DMS53 treated with DMSO at 0.1 percent for 48 hours (cell line): ENCODE measurements around the gene E2F8.
A peak's percentile ranks its signal among the peaks of the same experiment; 100 is the strongest.
"Not testable (repeated sequence)": the region's sequence is repeated elsewhere in the genome, so short reads cannot be mapped to it uniquely, and the experiment has no call there.

ENCODE experiments used
- DNase-seq: peaks from one replicate; lab custom pipeline; 2025; ENCODE audit not compliant: unreplicated experiment; lab: John Stamatoyannopoulos, UW

The E2F8 gene

DNA sequence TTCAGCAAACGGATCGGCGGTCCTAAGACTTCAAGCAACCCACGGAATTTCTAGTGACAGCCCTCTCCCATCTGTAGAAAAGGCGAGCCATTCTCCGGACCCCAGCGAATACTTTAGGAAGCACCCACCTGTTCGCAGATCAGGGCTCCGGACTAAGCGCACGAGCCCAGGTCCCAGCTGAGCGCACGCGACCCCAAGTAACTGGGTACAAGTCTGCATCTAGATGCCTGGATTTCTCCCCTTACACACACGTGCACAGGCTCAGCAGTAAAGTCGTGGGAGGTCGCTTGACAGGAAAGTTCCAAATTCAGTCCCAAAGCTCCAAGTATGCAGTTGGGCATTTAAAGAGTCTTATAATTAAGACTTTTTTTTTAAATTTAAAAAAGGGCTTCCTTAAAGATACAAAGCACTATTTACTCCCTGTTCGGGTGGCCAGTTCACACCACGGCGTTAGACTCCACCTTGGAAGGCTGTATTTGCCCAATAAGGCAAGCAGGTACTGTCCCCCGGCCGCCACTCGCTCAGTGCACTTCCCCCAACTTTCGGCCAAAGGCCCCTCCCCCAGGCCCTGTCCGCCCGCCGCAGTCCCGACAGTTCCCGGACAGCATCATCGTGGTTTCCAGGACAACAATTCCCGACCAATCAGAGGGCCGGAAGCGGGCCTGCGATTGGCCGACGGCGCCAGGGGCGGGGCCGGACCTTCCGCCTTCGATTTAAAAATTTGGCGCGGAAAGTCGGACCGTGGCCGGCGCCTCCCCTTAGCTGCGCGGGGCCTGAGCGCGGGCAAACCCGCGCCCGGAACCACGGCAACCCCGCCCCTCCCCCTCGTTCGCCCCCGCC lies at the start of gene E2F8:
E2F8 (minus strand) TSS at position 526 of the 840 bp plus-strand sequence. CDS start 824 bp downstream, outside the sequence.
- DNase-seq = peak; percentile 92

DNA sequence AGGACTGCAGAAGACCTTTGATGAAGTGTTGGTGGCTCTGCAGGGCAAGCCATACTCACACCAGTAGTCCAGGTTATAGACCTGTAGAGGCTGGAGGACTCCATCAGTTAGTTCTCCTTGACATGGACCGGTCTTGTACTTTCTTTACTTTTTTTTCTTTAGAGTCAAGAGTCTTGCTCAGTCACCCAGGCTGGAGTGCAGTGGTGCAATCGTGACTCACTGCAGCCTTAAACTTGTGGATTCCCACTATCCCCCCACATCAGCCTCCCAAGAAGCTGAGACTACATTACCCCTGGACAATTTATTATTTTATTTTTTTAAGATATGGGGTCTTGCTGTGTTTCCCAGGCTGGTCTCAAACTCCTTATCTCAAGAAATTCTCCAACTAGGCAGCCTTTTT lies 49.6 kb upstream of the E2F8 start:
- DNase-seq = no peak

DNA sequence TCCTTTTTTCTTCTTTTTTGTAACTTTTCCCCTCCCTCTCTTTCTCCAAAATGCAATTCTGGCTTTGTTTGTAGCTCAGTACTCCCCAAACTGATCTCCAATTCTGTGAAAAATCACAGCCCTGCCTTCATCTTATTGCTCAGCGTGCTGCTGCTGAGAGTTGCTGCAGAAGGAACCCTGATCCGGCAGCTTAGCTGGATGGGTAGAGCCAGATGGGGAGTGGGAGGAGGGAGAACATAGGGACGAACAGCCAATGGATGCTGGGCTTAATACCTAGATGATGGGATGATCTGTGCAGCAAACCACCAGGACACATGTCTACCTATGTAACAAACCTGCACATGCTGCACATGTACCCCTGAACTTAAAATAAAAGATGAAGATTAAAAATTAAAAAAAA lies 47.5 kb upstream of the E2F8 start:
- DNase-seq = no peak

DNA sequence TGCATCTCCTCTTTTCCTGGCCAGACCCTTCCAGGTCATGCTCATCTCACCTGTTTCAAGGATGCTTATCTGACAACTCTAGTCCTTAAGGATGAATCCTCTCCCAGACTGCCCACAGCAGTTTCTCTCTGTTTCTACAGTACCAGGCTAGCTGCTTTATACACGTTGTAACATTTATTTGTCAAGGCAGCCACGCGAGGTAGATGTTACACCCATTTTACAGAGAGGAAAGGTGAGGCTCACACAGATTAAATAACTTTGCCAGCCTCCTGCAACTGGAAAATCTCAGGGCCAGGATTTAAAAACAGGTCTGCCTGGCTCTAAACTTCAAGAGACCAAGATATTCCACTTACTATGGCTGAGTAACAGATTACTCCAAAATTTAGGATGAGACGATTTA lies 45.7 kb upstream of the E2F8 start:
- no peak for DNase-seq

- no peak for DNase-seq
These were observed 44.1 kb upstream of the E2F8 start for GRCh38 chr11:19284881-19285280.

DNA sequence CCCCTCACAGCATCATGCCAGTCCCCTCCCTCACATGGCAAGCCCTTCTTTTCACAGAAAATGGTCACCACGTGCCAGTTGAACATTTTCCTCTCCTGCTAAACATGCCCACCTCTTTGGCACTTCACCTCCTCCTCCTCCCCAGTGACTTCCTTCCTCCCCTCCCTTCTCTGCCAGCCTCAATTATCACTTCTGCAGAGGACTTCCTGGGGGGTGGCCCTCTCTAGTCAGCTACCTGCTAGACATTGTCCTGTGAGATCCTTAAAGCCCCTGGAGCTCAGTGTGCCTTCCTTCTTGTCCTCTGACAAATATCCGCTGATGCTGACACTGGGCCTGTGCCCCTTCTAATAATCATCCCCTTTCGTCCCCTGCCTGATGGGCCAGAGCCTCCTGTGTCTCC lies 43.2 kb upstream of the E2F8 start:
- DNase-seq = no peak

DNA sequence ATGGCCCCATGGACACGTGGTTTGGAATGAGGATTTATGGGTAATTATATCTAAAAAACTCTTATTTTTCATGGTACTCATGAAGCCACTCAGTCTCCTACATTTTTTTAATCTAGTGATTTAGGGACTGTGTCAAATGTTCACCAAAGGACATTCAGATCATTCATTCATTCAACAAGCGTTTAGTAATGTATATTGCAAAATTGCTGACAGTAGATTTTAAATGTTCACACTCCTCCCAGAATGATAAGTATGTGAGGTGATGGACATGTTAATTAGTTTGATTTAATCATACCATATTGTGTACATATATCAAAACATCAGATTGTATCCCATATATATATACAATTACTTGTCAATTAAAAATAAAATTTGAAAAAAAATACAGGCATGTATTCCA lies 40.8 kb upstream of the E2F8 start:
- no peak for DNase-seq

GRCh38 chr11:19281041-19281440 lies 40.3 kb upstream of the E2F8 start:
- DNase-seq = no peak

DNA sequence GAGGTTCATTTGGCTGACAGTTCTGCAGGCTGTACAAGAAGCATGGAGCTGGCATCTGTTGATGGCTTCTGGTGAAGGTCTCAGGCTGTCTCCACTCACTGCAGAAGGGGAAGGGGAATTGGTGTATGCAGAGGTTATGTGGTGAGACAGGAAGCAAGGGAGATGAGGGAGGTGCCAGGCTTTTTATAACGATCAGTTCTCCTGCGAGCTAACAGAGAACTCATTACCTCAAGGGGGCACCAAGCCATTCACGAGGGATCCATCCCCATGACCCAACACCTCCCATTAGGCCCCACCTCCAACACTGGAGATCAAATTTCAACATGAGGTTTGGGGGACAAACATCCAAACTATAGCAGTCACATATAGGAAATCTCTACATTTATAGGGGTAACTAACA lies 38.7 kb upstream of the E2F8 start:
- DNase-seq = no peak

DNA sequence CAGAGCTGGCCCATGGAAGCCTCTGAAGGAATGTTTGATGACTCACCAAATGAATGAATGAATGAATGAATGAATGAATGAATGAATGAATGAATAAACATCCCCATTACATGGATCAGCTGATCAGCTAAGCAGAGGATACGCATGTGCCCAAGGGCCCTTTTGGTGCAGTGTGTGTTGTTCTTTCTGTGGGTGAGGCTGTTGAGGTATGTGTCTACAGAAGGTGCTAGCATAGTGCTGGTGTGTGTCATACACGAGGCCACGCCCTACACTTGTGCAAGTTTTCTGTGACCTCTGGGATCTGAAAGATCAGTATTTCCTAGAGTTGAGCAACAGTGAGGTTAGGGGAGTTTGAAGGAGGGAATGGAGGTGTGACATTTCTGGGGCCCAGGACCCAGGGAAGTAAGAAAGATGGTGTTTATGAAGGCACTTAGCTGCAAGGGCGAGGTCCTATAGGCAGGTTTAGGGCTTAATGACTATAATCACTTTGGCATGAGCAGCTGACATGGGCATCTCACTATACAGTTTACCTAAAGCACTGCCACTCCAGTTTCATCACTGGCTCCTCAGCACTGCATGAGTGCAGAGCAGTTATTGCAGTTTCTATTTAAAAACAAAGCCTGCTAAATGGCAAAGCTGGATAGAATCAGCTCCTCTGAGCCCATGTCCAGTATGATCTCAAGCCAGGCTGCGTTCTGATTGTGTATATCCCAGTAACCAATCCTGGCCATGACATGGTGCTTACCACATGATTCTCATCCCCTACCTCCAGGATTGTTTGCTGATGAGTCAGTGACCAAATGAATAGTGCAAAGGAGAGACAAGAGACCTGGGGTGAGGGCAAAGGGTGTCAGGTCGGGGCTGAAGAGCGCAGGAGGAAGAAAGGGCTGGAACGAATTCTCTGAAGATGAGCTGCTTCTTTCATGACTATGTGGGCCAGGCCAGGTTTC lies 36.4 kb upstream of the E2F8 start:
- DNase-seq = peak; percentile 36

DNA sequence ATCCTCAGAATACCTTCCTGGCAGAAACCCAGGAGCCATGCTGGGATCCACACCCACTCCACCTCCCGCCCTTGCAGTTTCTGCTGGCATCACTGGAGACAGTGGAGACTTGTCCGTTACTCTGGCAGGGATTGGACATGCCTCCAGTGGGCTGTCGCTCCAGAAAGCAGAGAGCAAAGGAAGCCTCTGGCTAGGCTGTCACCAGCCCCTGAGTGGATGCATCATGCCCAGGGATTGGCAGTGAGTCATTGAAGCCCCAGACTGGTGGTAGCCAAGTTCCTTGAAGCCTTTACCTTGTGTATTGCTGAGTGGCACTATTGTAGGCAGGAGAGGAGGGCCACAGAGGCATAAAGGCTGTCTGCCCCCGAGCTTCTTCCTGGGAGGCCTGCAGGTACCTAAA lies 34.8 kb upstream of the E2F8 start:
- DNase-seq = no peak

DNA sequence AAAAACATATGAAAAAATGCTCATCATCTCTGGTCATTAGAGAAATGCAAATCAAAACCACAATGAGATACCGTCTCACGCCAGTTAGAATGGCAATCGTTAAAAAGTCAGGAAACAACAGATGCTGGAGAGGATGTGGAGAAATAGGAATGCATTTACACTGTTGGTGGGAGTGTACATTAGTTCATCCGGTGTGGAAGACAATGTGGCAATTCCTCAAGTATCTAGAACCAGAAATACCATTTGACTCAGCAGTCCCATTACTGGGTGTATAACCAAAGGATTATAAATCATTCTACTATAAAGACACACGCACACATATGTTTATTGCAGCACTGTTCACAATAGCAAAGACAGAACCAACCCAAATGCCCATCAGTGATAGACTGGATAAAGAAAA lies 32.5 kb upstream of the E2F8 start:
- DNase-seq = not testable (repeated sequence)

GRCh38 chr11:19268909-19269308 lies 28.2 kb upstream of the E2F8 start:
- no peak for DNase-seq

DNA sequence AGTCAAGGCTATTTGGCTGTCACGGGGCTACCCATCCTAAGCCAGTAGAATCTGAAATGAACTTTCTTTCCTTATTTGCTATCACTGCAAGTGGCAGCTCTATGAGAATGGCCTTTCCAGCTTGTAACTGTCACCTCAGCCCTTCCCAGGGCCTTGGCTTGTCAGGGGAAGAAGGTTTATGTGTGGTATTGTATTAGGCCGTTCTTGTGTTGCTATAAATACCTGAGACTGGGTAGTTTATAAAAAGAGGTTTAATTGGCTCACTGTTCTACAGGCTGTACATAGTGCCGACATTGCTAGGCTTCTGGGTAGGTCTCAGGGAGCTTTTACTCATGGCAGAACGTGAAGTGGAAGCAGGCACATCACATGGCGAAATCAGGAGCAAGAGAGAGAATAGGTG lies 26.8 kb upstream of the E2F8 start:
- DNase-seq = no peak

DNA sequence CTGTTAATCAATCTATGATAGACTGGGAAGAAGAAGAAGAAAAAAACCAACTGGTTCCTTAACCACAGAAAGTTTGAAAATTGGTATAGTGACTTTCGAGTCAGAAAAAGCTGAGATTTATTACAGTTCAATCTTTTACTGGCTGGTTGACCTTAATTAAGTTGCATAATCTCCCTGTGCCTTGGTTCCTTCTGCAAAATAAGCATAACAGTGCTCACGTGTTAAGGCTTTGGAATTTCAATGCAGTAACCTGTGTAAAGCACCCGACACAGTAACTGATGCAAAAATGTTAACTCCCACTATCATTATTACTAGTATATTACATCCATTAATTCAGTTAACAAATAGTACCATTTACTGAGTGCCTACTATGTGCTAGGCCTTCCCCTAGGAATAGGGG lies 22.6 kb upstream of the E2F8 start:
- no peak for DNase-seq

- DNase-seq = peak; percentile 55
These were observed 19.0 kb upstream of the E2F8 start for GRCh38 chr11:19259487-19260345.

DNA sequence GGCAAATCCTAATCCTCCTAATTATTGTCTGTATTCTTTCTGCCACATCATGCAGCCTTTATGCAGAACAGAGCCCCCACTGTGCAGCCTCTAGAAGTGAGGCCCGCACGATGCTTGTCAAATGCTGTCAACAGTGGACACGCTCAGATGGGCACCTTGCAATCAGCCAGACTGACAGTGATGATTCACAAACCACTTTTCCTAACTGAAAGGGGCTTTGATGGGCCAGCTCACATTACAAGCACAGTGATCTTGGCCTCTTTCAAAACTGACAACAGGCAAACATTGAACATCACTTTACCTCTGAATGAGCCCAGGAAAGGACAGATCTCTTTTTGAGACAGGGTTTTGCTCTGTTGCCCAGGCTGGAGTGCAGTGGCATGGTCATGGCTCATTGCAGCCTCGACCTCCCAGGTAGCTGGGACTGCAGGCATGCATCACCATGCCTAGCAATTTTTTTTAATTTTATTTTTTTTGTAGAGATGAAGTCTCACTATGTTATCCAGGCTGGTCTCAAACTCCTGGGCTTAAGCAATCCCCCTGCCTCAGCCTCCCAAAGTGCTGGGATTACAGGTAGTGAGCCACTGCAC lies 18.0 kb upstream of the E2F8 start:
- peak; percentile 80 for DNase-seq

DNA sequence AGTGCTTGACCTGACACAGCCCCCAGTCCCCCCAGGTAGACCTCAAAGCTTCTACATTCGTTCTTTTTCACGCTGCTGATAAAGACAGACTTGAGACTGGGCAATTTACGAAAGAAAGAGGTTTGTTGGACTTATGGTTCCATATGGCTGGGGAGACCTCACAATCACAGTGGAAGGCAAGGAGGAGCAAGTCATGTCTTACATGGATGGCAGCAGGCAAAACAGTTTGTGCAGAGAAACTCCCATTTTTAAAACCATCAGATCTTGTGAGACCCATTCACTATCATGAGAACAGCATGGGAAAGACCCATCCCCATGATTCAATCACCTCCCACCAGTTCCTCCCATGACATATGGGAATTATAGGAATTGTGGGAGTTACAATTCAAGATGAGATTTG lies 13.7 kb upstream of the E2F8 start:
- not testable (repeated sequence) for DNase-seq

DNA sequence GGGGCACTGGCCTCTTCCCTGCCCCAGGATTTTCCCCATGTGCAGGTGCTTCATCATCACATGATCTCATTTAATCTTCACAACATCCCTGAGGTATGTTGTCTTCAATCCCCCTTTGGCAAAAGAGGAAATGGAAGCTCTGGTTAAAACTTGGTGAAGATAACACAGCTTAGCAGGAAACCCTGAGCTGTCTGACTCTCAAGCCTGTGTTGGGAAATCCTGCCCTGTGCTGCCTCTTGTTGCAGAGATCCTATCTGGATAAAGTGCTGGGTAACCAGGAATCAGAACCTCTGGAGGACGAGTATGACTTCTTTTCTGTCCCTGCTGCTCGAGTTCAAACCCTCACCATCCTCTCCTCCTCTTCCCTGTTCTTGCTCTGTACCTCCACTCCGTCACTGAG lies 13.1 kb upstream of the E2F8 start:
- peak; percentile 19 for DNase-seq

GRCh38 chr11:19253153-19253745 lies 12.5 kb upstream of the E2F8 start:
- peak; percentile 91 for DNase-seq
